GM12878 (cell line): ENCODE measurements around the gene PRKAG2. TPM values are rescaled to one million over a fixed set of nuclear protein-coding genes. Genes with fewer than 3 reads are reported as not detected.

Experiments
- ATAC-seq: fragments of 200-7000 bp; cut with Tn5 transposase; 3 replicates; pipeline ENCODE4 v1.9.1; 2020; ENCODE audit warnings: mild to moderate bottlenecking, moderate library complexity
- BruUV-seq: library from RNA; stranded (reverse); fragments of 400-500 nt; replicated peaks from 2 replicates; lab custom pipeline; 2021; lab: Mats Ljungman, UMichigan
- CTCF ChIA-PET: fragments of 300-600 bp; sonication (Branson Sonifier 250); formaldehyde crosslinking; extraction: SDS; loops from one replicate; lab custom pipeline; 2021; ENCODE audit warnings: inconsistent platforms; lab: Yijun Ruan, JAX
- POLR2A ChIA-PET: fragments of 350-600 bp; formaldehyde crosslinking; extraction: SDS; loops from one replicate; lab custom pipeline; 2021; ENCODE audit warnings: inconsistent platforms; lab: Charles Lee
- RAD21 ChIA-PET: fragments of 300-600 bp; sonication (Branson Sonifier 250); formaldehyde crosslinking; loops from one replicate; lab custom pipeline; 2023; ENCODE audit warnings: antibody characterized with exemption; ENCODE audit not compliant: unreplicated experiment; lab: Charles Lee
- SMC1A ChIA-PET: fragments of 300-600 bp; sonication (Branson Sonifier 250); formaldehyde crosslinking; loops from one replicate; lab custom pipeline; 2023; ENCODE audit not compliant: unreplicated experiment, uncharacterized antibody; lab: Charles Lee
- DNase-seq: peaks from one replicate; pipeline ENCODE4 v3.0.0-alpha.2; 2011; ENCODE audit warnings: low read depth, low spot score
- FAIRE-seq: peaks from 3 replicates; lab custom pipeline; 2011; peaks lifted over from hg19 to GRCh38; lab: Jason Lieb, UNC
- H2AFZ ChIP-seq: 2 replicates; pipeline ENCODE4 v1.6.0; 2011; ENCODE audit warnings: low read depth, low read length, control low read depth; ENCODE audit not compliant: control insufficient read depth
- H3K27ac ChIP-seq: 2 replicates; pipeline ENCODE4 v1.5.1; 2011; ENCODE audit warnings: control low read depth; ENCODE audit not compliant: control insufficient read depth, insufficient read depth
- H3K27me3 ChIP-seq, 2 experiments: replicated peaks in 1 of 2; 2 replicates each; pipeline versions ENCODE4 v1.6.0 to v1.6.1; 2011; ENCODE audit warnings: low read length in 1 of 2; ENCODE audit not compliant: control insufficient read depth in 2 of 2, insufficient read depth in 2 of 2
- H3K36me3 ChIP-seq, 2 experiments: 2 replicates each; pipeline ENCODE4 v1.5.1; 2011; ENCODE audit warnings: low read length in 1 of 2; ENCODE audit not compliant: control insufficient read depth in 2 of 2, insufficient read depth in 2 of 2
- H3K4me1 ChIP-seq: 2 replicates; pipeline ENCODE4 v1.6.1; 2011; ENCODE audit warnings: mild to moderate bottlenecking, low read length, moderate library complexity, mixed read lengths; ENCODE audit not compliant: control insufficient read depth, insufficient read depth
- H3K4me2 ChIP-seq: 2 replicates; pipeline ENCODE4 v1.6.0; 2011; ENCODE audit warnings: control low read depth; ENCODE audit not compliant: control insufficient read depth, insufficient read depth
- H3K4me3 ChIP-seq: fragments of 200-600 bp; sonication (generic); 2 replicates; pipeline ENCODE4 v1.5.1; 2016
- H3K79me2 ChIP-seq: 2 replicates; pipeline ENCODE4 v1.6.0; 2011; ENCODE audit warnings: low read length; ENCODE audit not compliant: control insufficient read depth, insufficient read depth
- H3K9ac ChIP-seq: 2 replicates; pipeline ENCODE4 v1.8.0; 2011; ENCODE audit warnings: low read length, control low read depth, mixed read lengths; ENCODE audit not compliant: control insufficient read depth, insufficient read depth
- H3K9me3 ChIP-seq: replicated peaks from 3 replicates; pipeline ENCODE4 v1.5.1; 2011; ENCODE audit warnings: mild to moderate bottlenecking, low read length; ENCODE audit not compliant: control insufficient read depth, insufficient read depth
- H4K20me1 ChIP-seq: 2 replicates; pipeline ENCODE4 v1.6.0; 2011; ENCODE audit not compliant: control insufficient read depth, insufficient read depth
- KLF5 ChIP-seq: fragments of 450-650 bp; IDR thresholded peaks from 2 replicates; pipeline ENCODE4 v1.6.1; 2014; ENCODE audit warnings: mild to moderate bottlenecking; ENCODE audit not compliant: partially characterized antibody
- NFIC ChIP-seq: IDR thresholded peaks from 2 replicates; pipeline ENCODE4 v1.6.1; 2012; ENCODE audit warnings: low read depth, mild to moderate bottlenecking, inconsistent platforms, low read length, moderate library complexity
- RCOR1 ChIP-seq: conservative IDR thresholded peaks from 2 replicates; pipeline ENCODE4 v1.6.1; 2012; ENCODE audit warnings: low read depth, low read length, improper control_type of control experiment
- RELB ChIP-seq: fragments of 450-650 bp; IDR thresholded peaks from 2 replicates; pipeline ENCODE4 v1.6.1; 2017; ENCODE audit warnings: low read depth, mild to moderate bottlenecking, moderate library complexity
- TCF3 ChIP-seq: IDR thresholded peaks from 2 replicates; pipeline ENCODE4 v1.6.1; 2012; ENCODE audit warnings: low read depth, mild to moderate bottlenecking, low read length, borderline replicate concordance; ENCODE audit not compliant: insufficient read depth
- ZBED1 ChIP-seq: IDR thresholded peaks from 2 replicates; pipeline ENCODE4 v1.6.1; 2016; ENCODE audit warnings: borderline replicate concordance
- ZBTB4 ChIP-seq: fragments of 450-650 bp; formaldehyde crosslinking; IDR thresholded peaks from 2 replicates; pipeline ENCODE4 v1.4.0; 2022; ENCODE audit warnings: mild to moderate bottlenecking, moderate library complexity
- WGBS: methylation state at CpG from one replicate; pipeline ENCODE4 v1.1.6; 2016; ENCODE audit warnings: low lambda C conversion rate; ENCODE audit not compliant: insufficient replicate concordance, insufficient coverage; ENCODE audit errors: missing lambda C conversion rate; 5-methylcytosine and 5-hydroxymethylcytosine counted together
- in situ Hi-C: fragments of 300-500 bp; cut with MboI; formaldehyde crosslinking; loops from 9 replicates; pipeline ENCODE4 v1.14.3; 2018; ENCODE audit warnings: mixed read lengths
- intact Hi-C: fragments of 100-400 bp; cut with micrococcal nuclease; formaldehyde crosslinking; loops from one replicate; pipeline ENCODE4 v1.14.2; 2022; ENCODE audit not compliant: unreplicated experiment
- polyA plus RNA-seq, 11 experiments: library from polyadenylated mRNA; depleted of rRNA in 4 of 11; unstranded in 6 of 11; stranded (reverse) in 5 of 11; fragments of >200 nt; fragmentation: Nextera tagmentation in 4 of 11; fragmentation: Illumina TruSeq in 1 of 11; extraction: Ambion mirVana in 4 of 11; extraction: Trizol in 1 of 11; gene quantifications; 1 replicate in 1 of 11; 2 replicates in 10 of 11; pipeline versions ENCODE4 v1.2.1 to v1.2.3, GENCODE V29; 2011 to 2016; ENCODE audit warnings: inconsistent platforms in 2 of 11, missing spikeins in 2 of 11, low read depth in 1 of 11
- total RNA-seq, 4 experiments: library from RNA; depleted of rRNA in 3 of 4; stranded (reverse); fragments of >200 nt in 3 of 4; fragmentation: Illumina TruSeq in 1 of 4; extraction: Trizol in 1 of 4; gene quantifications; 2 replicates each; pipeline versions ENCODE4 v1.2.1 to v1.2.3, GENCODE V29; 2013 to 2021
- TF ChIP-seq, protein P1 (sequence below): fragments of 450-650 bp; formaldehyde crosslinking; IDR thresholded peaks from 2 replicates; pipeline ENCODE4 v1.5.0; 2022; ENCODE audit warnings: mild to moderate bottlenecking, missing genetic modification characterization
- TF ChIP-seq, protein P2 (sequence below): IDR thresholded peaks from 2 replicates; pipeline ENCODE4 v1.6.1; 2012; ENCODE audit warnings: low read depth, low read length, improper control_type of control experiment

Gene PRKAG2
- total and polyA plus RNA-seq, 10 of the 15 experiments (the other 5 are each of a cell fraction or from before 2014, with no cell fraction given): 3.4 to 8.9 (median 6.8) TPM

- H2AFZ ChIP-seq: no peak overlapping the region
- CTCF ChIA-PET: no interaction called here
- SMC1A ChIA-PET: no interaction called here
- POLR2A ChIA-PET: no interaction called here
- no TSS peak for BruUV-seq
- H4K20me1 ChIP-seq: no peaks in the 10 kb centered on the region
- FAIRE-seq (no peak), ATAC-seq (no peak), DNase-seq (no peak)
- H3K4me3 ChIP-seq: no peak overlapping the region
- 72% methylated on average over 17 of the region's 17 CpGs for WGBS
- no peak overlapping the region for H3K9ac ChIP-seq
- H3K4me2 ChIP-seq: no peak overlapping the region
- in situ Hi-C loops (no loop called here), intact Hi-C loops (no loop called here)
- no peaks in the 10 kb centered on the region for H3K4me1 ChIP-seq
- RAD21 ChIA-PET: no interaction called here
- H3K27me3 ChIP-seq: peaks cover 0 to 2% of the 10 kb centered on the region in 2 experiments; a peak in 2 of 4 replicates
- H3K36me3 ChIP-seq: no peaks in the 10 kb centered on the region
- H3K27ac ChIP-seq: no peak overlapping the region
- no peaks in the 10 kb centered on the region for H3K9me3 ChIP-seq
- TF ChIP-seq TCF3: no peak
- TF ChIP-seq, protein P1, sequence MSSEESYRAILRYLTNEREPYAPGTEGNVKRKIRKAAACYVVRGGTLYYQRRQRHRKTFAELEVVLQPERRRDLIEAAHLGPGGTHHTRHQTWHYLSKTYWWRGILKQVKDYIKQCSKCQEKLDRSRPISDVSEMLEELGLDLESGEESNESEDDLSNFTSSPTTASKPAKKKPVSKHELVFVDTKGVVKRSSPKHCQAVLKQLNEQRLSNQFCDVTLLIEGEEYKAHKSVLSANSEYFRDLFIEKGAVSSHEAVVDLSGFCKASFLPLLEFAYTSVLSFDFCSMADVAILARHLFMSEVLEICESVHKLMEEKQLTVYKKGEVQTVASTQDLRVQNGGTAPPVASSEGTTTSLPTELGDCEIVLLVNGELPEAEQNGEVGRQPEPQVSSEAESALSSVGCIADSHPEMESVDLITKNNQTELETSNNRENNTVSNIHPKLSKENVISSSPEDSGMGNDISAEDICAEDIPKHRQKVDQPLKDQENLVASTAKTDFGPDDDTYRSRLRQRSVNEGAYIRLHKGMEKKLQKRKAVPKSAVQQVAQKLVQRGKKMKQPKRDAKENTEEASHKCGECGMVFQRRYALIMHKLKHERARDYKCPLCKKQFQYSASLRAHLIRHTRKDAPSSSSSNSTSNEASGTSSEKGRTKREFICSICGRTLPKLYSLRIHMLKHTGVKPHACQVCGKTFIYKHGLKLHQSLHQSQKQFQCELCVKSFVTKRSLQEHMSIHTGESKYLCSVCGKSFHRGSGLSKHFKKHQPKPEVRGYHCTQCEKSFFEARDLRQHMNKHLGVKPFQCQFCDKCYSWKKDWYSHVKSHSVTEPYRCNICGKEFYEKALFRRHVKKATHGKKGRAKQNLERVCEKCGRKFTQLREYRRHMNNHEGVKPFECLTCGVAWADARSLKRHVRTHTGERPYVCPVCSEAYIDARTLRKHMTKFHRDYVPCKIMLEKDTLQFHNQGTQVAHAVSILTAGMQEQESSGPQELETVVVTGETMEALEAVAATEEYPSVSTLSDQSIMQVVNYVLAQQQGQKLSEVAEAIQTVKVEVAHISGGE (CRISPR knock-in tag): no peak
- TF ChIP-seq ZBED1: no peak
- no peak for TF ChIP-seq RCOR1
- no peak for TF ChIP-seq ZBTB4 (CRISPR knock-in tag)
- TF ChIP-seq RELB: no peak
- TF ChIP-seq KLF5: no peak
- no peak for TF ChIP-seq NFIC
- TF ChIP-seq, protein P2, sequence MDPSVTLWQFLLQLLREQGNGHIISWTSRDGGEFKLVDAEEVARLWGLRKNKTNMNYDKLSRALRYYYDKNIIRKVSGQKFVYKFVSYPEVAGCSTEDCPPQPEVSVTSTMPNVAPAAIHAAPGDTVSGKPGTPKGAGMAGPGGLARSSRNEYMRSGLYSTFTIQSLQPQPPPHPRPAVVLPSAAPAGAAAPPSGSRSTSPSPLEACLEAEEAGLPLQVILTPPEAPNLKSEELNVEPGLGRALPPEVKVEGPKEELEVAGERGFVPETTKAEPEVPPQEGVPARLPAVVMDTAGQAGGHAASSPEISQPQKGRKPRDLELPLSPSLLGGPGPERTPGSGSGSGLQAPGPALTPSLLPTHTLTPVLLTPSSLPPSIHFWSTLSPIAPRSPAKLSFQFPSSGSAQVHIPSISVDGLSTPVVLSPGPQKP: no peak
- no peaks in the 10 kb centered on the region for H3K79me2 ChIP-seq
Observed at GRCh38 chr7:151810441-151811232, 66.3 kb downstream of the PRKAG2 start.
